PFSK-1 (cell line): ENCODE data around the gene PTPRJ.

Source experiments
- FOXP2 ChIP-seq: optimal IDR thresholded peaks from 2 replicates; pipeline ENCODE3; 2011; ENCODE audit warnings: borderline replicate concordance, control low read depth, inconsistent platforms; ENCODE audit not compliant: insufficient read depth; ENCODE audit errors: extremely low read length, extremely low read depth
- POLR2AphosphoS5 ChIP-seq: IDR thresholded peaks from 2 replicates; pipeline ENCODE4 v1.6.1; 2012; ENCODE audit warnings: low read depth, mild to moderate bottlenecking, control low read depth, low read length, moderate library complexity
- TAF1 ChIP-seq: IDR thresholded peaks from 2 replicates; pipeline ENCODE4 v1.6.1; 2012; ENCODE audit warnings: low read length, control low read depth, borderline replicate concordance; ENCODE audit not compliant: insufficient read depth
- TF ChIP-seq, protein P1 (sequence below), 2 experiments: IDR thresholded peaks; 2 replicates each; pipeline versions ENCODE4 v1.6.1 to v1.8.0; 2011 to 2012; ENCODE audit warnings: low read depth in 2 of 2, low read length in 2 of 2, control low read depth in 1 of 2, inconsistent platforms in 1 of 2, mild to moderate bottlenecking in 1 of 2, moderate library complexity in 1 of 2; ENCODE audit not compliant: insufficient read depth in 1 of 2

DNA sequence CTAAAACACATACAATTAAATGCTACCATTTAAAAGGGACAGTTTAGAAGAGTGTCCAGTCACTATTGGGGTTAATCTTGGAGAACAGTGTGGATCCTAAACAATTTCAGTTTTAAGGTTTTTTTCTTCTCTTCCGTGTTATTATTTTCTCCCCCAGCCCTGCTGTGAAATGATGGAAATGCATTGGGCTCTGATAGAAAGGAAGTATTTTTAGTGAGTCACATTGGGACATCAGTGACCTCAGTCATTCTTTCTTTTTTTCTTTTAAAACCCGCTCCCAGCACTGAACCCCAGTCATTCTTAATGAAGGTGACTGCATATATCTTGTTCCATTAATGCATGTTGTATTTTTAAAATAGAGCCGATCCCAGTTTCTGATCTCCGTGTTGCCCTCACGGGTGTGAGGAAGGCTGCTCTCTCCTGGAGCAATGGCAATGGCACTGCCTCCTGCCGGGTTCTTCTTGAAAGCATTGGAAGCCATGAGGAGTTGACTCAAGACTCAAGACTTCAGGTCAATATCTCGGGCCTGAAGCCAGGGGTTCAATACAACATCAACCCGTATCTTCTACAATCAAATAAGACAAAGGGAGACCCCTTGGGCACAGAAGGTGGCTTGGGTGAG is 143.0 kb downstream of the PTPRJ start:
- TF ChIP-seq TAF1: no peak
- TF ChIP-seq, protein P1, sequence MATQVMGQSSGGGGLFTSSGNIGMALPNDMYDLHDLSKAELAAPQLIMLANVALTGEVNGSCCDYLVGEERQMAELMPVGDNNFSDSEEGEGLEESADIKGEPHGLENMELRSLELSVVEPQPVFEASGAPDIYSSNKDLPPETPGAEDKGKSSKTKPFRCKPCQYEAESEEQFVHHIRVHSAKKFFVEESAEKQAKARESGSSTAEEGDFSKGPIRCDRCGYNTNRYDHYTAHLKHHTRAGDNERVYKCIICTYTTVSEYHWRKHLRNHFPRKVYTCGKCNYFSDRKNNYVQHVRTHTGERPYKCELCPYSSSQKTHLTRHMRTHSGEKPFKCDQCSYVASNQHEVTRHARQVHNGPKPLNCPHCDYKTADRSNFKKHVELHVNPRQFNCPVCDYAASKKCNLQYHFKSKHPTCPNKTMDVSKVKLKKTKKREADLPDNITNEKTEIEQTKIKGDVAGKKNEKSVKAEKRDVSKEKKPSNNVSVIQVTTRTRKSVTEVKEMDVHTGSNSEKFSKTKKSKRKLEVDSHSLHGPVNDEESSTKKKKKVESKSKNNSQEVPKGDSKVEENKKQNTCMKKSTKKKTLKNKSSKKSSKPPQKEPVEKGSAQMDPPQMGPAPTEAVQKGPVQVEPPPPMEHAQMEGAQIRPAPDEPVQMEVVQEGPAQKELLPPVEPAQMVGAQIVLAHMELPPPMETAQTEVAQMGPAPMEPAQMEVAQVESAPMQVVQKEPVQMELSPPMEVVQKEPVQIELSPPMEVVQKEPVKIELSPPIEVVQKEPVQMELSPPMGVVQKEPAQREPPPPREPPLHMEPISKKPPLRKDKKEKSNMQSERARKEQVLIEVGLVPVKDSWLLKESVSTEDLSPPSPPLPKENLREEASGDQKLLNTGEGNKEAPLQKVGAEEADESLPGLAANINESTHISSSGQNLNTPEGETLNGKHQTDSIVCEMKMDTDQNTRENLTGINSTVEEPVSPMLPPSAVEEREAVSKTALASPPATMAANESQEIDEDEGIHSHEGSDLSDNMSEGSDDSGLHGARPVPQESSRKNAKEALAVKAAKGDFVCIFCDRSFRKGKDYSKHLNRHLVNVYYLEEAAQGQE (IDR thresholded peaks at IDR 0.05; ENCODE audit: insufficient read depth in 1 of 2, low read depth in 2 of 2, low read length in 2 of 2): no peak
- no peak for TF ChIP-seq POLR2AphosphoS5
- TF ChIP-seq FOXP2: no peak
